Thoracic aorta endothelial cell (primary cell): ENCODE data around the gene HAVCR1. TPM values are rescaled to one million over a fixed set of nuclear protein-coding genes. Genes with fewer than 3 reads are reported as not detected.

Experiments used
- total RNA-seq: library from RNA; depleted of rRNA; stranded (reverse); fragments of >200 nt; gene quantifications from 2 replicates; pipeline ENCODE4 v1.2.3, GENCODE V29; 2012

HAVCR1 gene
- total RNA-seq: not detected in 2 replicates

GRCh38 chr5:157059093-157059539 lies at the start of gene HAVCR1:
HAVCR1 (minus strand) TSS chr5:157059116; CDS start chr5:157057943, 1,173 bp downstream.

Other genes starting within 250 kb of the HAVCR1 start
- gene PPP1R2B, start 208.8 kb downstream of the HAVCR1 start, total RNA-seq: under 0.01 and 0.07 TPM in 2 replicates
- gene TIMD4, start 95.9 kb downstream of the HAVCR1 start, total RNA-seq: not detected in 2 replicates
- gene HAVCR2, start 49.9 kb upstream of the HAVCR1 start, total RNA-seq: under 0.01 and 0.07 TPM in 2 replicates
- gene MED7, start 83.7 kb upstream of the HAVCR1 start, total RNA-seq: 11.8 and 12.1 TPM in 2 replicates
- gene GARIN3, start 107.1 kb upstream of the HAVCR1 start, total RNA-seq: not detected in 2 replicates
- gene ITK, start 121.7 kb upstream of the HAVCR1 start, total RNA-seq: not detected in 2 replicates
- 29.0 and 34.7 TPM in 2 replicates for gene CYFIP2, start 207.0 kb upstream of the HAVCR1 start, total RNA-seq